GM12801 (cell line): ENCODE results near the gene IL34.

Experiments
- CTCF ChIP-seq: IDR thresholded peaks from one replicate; pipeline ENCODE4 v1.5.1; 2011; ENCODE audit warnings: control low read depth; ENCODE audit not compliant: insufficient read length; ENCODE audit errors: extremely low read depth

The IL34 gene

GRCh38 chr16:70646260-70647241 lies at the start of gene IL34:
Gene IL34 (plus strand): TSS chr16:70646559. CDS start chr16:70646948, 389 bp downstream.
- TF ChIP-seq CTCF: no peak

GRCh38 chr16:70597135-70597835 lies 49.1 kb upstream of the IL34 start:
- no peak for TF ChIP-seq CTCF

- TF ChIP-seq CTCF: no peak
Measured at GRCh38 chr16:70598937-70599503, 47.3 kb upstream of the IL34 start.

- TF ChIP-seq CTCF: no peak
Measured at GRCh38 chr16:70600730-70601129, 45.6 kb upstream of the IL34 start.

GRCh38 chr16:70601576-70602575 lies 44.5 kb upstream of the IL34 start:
- no peak for TF ChIP-seq CTCF

GRCh38 chr16:70602831-70603230 lies 43.5 kb upstream of the IL34 start:
- TF ChIP-seq CTCF: no peak
